Calu3 (cell line): ENCODE measurements around the gene HDGF. TPM values are rescaled to one million over a fixed set of nuclear protein-coding genes. Genes with fewer than 3 reads are reported as not detected.
A peak's percentile ranks its signal among the peaks of the same experiment; 100 is the strongest.

Experiments used
- BruUV-seq: library from RNA; stranded (reverse); fragments of 400-500 nt; replicated peaks from 2 replicates; lab custom pipeline; 2021; lab: Mats Ljungman, UMichigan
- CTCF ChIA-PET: fragments of 300-600 bp; sonication (Branson Sonifier 250); formaldehyde crosslinking; loops from one replicate; lab custom pipeline; 2022; ENCODE audit warnings: antibody characterized with exemption; lab: Charles Lee
- DNase-seq: peaks from one replicate; pipeline ENCODE4 v3.0.0; 2022
- H3K27ac Mint-ChIP-seq: one replicate; pipeline ENCODE4 v1.8.0; 2022; ENCODE audit warnings: mixed read lengths; ENCODE audit not compliant: unreplicated experiment
- H3K27me3 Mint-ChIP-seq: one replicate; pipeline ENCODE4 v1.8.0; 2022; ENCODE audit warnings: mixed read lengths; ENCODE audit not compliant: unreplicated experiment
- H3K36me3 Mint-ChIP-seq: one replicate; pipeline ENCODE4 v1.8.0; 2022; ENCODE audit warnings: mild to moderate bottlenecking, moderate library complexity, mixed read lengths; ENCODE audit not compliant: insufficient read depth, unreplicated experiment
- H3K4me1 Mint-ChIP-seq: one replicate; pipeline ENCODE4 v1.8.0; 2022; ENCODE audit warnings: mild to moderate bottlenecking, low read depth, mixed read lengths; ENCODE audit not compliant: unreplicated experiment
- H3K4me3 Mint-ChIP-seq: one replicate; pipeline ENCODE4 v1.8.0; 2022; ENCODE audit warnings: mild to moderate bottlenecking, low read depth, moderate library complexity, mixed read lengths; ENCODE audit not compliant: unreplicated experiment
- H3K9me3 Mint-ChIP-seq: one replicate; pipeline ENCODE4 v1.8.0; 2022; ENCODE audit warnings: low read depth, mixed read lengths; ENCODE audit not compliant: unreplicated experiment
- intact Hi-C: fragments of 100-400 bp; cut with micrococcal nuclease; formaldehyde crosslinking; loops from one replicate; pipeline ENCODE4 v1.10.0; 2022; ENCODE audit not compliant: unreplicated experiment
- total RNA-seq: library from RNA; stranded (reverse); gene quantifications from 2 replicates; pipeline ENCODE4 v1.2.3, GENCODE V29; 2022
- TF ChIP-seq, protein P1 (sequence below): fragments of 200-600 bp; IDR thresholded peaks from one replicate; pipeline ENCODE4 v1.8.0; 2022; ENCODE audit warnings: antibody characterized with exemption; ENCODE audit not compliant: unreplicated experiment

The HDGF gene
- total RNA-seq, 1 experiment from 2014 or later: 470 TPM

DNA sequence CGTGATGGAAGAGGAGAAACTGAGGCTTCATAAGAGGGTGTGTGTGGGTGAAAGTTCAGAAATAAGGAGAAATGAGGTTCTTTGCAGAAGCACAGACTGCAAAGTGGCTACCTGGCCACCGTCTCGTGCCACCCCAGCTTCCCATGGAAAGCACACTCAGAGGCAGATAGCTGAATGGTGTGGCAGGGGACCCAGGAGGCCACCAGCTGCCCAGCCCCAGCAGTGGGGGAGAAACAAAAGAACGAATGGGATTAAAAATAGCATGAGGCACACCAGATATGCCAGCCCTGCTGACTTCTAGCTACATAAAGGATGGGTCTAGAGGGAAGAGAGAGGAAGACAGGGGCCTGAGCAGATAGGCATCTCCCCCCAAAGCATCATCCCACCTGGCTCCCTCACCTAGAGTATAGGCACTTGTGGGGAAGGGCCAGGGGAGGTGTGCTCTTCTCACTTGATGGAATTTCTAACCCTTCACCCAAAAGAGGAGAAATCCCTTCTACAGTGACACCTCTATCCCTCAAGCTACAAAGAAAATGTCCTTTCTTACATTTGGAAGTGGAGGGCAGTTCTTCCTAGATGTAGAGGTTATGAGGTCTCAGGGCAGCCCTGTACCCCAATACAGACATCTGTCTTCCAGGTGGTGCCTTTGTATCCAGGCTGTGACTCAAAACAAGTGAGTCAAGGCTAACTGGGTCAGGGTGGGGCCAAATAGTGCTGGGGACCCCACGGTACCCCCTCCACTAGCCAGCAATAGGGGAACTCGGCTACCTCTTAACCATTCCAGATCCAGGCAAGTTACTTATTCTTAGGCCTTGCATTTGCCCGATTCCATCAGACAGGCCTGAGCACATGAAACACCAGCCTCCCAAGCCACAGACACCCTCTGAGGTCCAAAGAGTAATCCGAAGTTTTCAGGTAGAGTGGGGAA lies 3.5 kb downstream of the HDGF start:
- H3K27me3 Mint-ChIP-seq: no peaks in the 10 kb centered on the region
- H3K4me3 Mint-ChIP-seq: peak overlapping the region; percentile 67
- no peaks in the 10 kb centered on the region for H3K9me3 Mint-ChIP-seq
- DNase-seq: no peak
- intact Hi-C loops: loop anchor here (2.0 kb wide), 1 partner anchor 19 kb away; the partner anchor contains the start of genes ISG20L2 and METTL25B
- BruUV-seq: TSS peak; percentile 34
- CTCF ChIA-PET: interaction anchor here (0.6 to 1.8 kb wide), 3 partner anchors 19 to 40 kb away, joined by 3 to 10 read pairs (median 7); partner anchors contain the start of gene PRCC
- peaks cover 96% of the 10 kb centered on the region for H3K36me3 Mint-ChIP-seq
- TF ChIP-seq, protein P1, sequence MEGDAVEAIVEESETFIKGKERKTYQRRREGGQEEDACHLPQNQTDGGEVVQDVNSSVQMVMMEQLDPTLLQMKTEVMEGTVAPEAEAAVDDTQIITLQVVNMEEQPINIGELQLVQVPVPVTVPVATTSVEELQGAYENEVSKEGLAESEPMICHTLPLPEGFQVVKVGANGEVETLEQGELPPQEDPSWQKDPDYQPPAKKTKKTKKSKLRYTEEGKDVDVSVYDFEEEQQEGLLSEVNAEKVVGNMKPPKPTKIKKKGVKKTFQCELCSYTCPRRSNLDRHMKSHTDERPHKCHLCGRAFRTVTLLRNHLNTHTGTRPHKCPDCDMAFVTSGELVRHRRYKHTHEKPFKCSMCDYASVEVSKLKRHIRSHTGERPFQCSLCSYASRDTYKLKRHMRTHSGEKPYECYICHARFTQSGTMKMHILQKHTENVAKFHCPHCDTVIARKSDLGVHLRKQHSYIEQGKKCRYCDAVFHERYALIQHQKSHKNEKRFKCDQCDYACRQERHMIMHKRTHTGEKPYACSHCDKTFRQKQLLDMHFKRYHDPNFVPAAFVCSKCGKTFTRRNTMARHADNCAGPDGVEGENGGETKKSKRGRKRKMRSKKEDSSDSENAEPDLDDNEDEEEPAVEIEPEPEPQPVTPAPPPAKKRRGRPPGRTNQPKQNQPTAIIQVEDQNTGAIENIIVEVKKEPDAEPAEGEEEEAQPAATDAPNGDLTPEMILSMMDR: no peak
- peaks cover 61% of the 10 kb centered on the region for H3K4me1 Mint-ChIP-seq
- H3K27ac Mint-ChIP-seq: peak overlapping the region; percentile 85

DNA sequence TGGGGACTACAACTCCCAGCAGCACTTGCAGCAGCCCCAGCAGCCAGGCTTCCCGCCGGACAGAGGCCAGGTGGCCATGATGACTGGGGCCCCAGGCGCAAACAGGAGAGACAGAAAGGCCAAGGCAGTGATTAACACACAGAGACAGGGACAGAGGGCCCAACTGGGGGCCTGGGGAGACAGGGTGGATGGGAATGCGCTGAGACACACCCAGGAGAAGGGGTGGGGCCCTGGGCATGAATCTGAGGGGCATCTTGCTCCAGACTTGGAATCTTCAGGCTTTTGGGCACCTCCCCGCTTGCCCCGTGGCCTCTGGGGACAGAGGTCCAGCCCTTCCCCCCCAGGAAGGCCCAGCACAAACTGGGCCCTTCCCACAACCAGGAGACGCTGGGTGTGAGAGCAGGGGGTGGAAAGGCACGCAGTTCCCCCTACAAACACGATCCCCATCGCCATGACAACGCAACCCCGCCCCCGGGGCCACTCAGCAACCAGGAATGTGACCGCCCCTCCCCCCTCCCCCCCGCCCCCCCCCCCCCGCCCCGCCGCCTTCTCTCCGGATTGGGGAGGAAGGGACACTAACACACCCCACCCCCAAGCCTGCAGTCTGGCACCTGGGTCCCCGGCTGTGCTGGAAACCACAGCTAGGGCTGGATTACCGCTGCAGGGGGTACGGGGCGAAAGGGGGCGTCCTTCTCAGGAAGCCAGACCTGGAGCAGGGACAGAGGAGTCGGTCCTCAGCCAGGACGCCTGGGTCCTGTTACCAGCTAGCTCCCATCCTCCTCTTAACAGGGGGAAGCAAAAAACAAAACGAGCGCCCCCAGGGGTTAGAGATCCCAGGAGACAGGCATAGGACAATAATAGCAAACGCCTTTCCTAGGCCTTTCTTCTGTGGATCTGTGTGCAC lies 4.5 kb downstream of the HDGF start:
- H3K4me1 Mint-ChIP-seq: peaks cover 60% of the 10 kb centered on the region
- DNase-seq: peak; percentile 98
- intact Hi-C loops: no loop called here
- peaks cover 96% of the 10 kb centered on the region for H3K36me3 Mint-ChIP-seq
- peak overlapping the region; percentile 67 for H3K4me3 Mint-ChIP-seq
- CTCF ChIA-PET: interaction anchor here (0.6 to 1.8 kb wide), 5 partner anchors 8 to 41 kb away, joined by 3 to 10 read pairs (median 6); partner anchors contain the start of gene PRCC
- no peaks in the 10 kb centered on the region for H3K9me3 Mint-ChIP-seq
- BruUV-seq: no TSS peak
- peak overlapping the region; percentile 85 for H3K27ac Mint-ChIP-seq
- no peaks in the 10 kb centered on the region for H3K27me3 Mint-ChIP-seq
- TF ChIP-seq, protein P1: no peak

DNA sequence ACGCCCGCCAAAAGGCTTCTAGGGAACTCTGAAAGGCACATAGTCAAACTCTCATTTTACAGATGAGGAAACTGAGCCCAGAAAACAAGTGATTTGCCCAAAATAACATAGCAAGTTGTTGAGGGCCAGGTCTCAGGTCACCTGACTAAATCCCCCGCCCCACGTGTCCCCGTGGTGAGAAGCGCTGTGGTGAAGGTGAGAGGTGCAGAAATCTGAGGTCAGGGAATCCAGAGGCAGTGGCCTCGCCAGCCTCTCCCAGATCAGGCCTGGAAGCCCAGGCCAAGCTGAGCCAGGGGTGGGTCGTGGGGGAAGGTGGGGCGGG lies 5.1 kb downstream of the HDGF start:
- CTCF ChIA-PET: interaction anchor here (0.6 to 1.8 kb wide), 3 partner anchors 8 to 39 kb away, joined by 3 to 10 read pairs (median 6); no protein-coding TSS in a partner anchor
- peaks cover 67% of the 10 kb centered on the region for H3K4me1 Mint-ChIP-seq
- intact Hi-C loops: no loop called here

More for the DNA sequence above, 5.1 kb downstream of the HDGF start:
- DNase-seq: no peak
- Mint-ChIP-seq H3K27me3 (no peaks in the 10 kb centered on the region), H3K27ac (peak overlapping the region; percentile 85), H3K4me3 (peak overlapping the region; percentile 67), H3K36me3 (peaks cover 96% of the 10 kb centered on the region), H3K9me3 (no peaks in the 10 kb centered on the region)
- no TSS peak for BruUV-seq
- TF ChIP-seq, protein P1: no peak
